ENCODE results near the gene ZNF66. TPM values are rescaled to one million over a fixed set of nuclear protein-coding genes. Genes with fewer than 3 reads are reported as not detected.
A peak's percentile ranks its signal among the peaks of the same experiment; 100 is the strongest.
"Not testable (repeated sequence)": the region's sequence is repeated elsewhere in the genome, so short reads cannot be mapped to it uniquely, and the experiment has no call there.

Gene ZNF66
- total RNA-seq: 1 to 10 TPM in 3 of 4 donors, not detected in 1; 1.7 to 2.0 (median 1.7) TPM

- Histone ChIP-seq H3K4me3 (peak within 1 kb of the TSS; percentile 56 to 70), H3K27me3 (no peaks in the 10 kb centered on the region), H3K36me3 (peaks cover 0 to 6% of the 10 kb centered on the region in 2 donors), H3K27ac (peak within 1 kb of the TSS in 3 of 4 donors; percentile 73 to 77 (median 73)), H3K9me3 (no peaks in the 10 kb centered on the region), H3K4me1 (peaks cover 0 to 6% (median 0%) of the 10 kb centered on the region in 3 donors)
- 0 to 1% methylated on average over 3 to 7 of the region's 42 CpGs for WGBS, 2 donors (ENCODE audit: low coverage in 1 of 2)
- peak; percentile 100 for ATAC-seq
- TF ChIP-seq EP300 (IDR thresholded peaks at IDR 0.05) (no peak), POLR2A (IDR thresholded peaks at IDR 0.05) (peak in 1 of 2 donors; percentile 53), POLR2AphosphoS5 (IDR thresholded peaks at IDR 0.05) (no peak)
- TF ChIP-seq, protein P1, sequence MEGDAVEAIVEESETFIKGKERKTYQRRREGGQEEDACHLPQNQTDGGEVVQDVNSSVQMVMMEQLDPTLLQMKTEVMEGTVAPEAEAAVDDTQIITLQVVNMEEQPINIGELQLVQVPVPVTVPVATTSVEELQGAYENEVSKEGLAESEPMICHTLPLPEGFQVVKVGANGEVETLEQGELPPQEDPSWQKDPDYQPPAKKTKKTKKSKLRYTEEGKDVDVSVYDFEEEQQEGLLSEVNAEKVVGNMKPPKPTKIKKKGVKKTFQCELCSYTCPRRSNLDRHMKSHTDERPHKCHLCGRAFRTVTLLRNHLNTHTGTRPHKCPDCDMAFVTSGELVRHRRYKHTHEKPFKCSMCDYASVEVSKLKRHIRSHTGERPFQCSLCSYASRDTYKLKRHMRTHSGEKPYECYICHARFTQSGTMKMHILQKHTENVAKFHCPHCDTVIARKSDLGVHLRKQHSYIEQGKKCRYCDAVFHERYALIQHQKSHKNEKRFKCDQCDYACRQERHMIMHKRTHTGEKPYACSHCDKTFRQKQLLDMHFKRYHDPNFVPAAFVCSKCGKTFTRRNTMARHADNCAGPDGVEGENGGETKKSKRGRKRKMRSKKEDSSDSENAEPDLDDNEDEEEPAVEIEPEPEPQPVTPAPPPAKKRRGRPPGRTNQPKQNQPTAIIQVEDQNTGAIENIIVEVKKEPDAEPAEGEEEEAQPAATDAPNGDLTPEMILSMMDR (IDR thresholded peaks at IDR 0.05): no peak
Measured at GRCh38 chr19:20776083-20777076, at the start of gene ZNF66. Gene ZNF66, plus strand, starts transcription at chr19:20776304. Its CDS starts 144 bp downstream, at chr19:20776448.

DNA sequence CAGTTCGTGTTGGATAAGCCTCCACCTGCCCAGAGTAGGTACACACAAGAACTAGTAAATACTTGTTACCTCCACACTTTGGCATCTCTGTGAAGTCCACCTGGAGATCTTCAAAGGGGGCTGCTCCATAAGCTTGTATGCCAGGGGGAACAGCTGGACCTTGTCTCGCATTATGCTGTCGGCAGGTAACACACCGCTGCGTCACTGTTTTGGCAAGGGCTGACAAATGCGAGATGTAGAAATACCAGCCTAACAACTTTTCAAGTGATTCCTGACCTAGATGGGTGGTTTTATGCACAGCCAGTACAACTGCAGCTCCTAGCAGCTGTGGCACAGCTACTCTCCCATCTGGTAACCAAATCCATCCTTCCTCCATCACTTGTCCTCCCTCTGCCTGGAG is 25.9 kb upstream of the ZNF66 start:
- not testable (repeated sequence) for H3K9me3 ChIP-seq, H3K27ac ChIP-seq, ATAC-seq, H3K36me3 ChIP-seq, H3K4me1 ChIP-seq, H3K4me3 ChIP-seq, H3K27me3 ChIP-seq
- WGBS, 2 donors (ENCODE audit: low coverage in 1 of 2): 64% methylated on average over 6 of the region's 6 CpGs; no CpG with 5 or more reads in 1 of the 2 donors

DNA sequence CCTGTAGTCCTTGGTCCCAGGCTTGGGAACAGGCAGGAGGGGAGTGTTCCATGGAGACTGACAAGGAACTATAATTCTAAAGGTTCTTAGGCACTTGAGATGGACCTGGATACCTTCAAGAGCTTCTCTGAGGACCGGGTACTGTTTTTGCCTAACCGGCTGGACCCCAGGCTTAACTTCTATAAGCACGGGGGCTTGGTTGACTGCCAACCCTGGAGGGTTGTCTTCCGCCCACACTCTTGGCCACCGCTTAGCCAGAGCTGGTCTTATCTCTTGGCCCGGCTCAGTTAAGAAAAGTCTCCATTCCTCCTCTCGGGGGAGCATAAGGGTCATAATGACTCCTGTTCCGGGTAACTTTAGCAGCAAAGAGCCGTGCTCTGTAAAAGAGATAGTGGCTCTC is 23.8 kb upstream of the ZNF66 start:
- not testable (repeated sequence) for ATAC-seq, H3K36me3 ChIP-seq, H3K4me1 ChIP-seq, H3K27me3 ChIP-seq, H3K9me3 ChIP-seq, H3K27ac ChIP-seq, H3K4me3 ChIP-seq
- 80 to 100% methylated on average over 1 to 2 of the region's 9 CpGs for WGBS, 2 donors (ENCODE audit: low coverage in 1 of 2)

- 88 to 96% methylated on average over 4 to 7 of the region's 8 CpGs for WGBS, 2 donors (ENCODE audit: low coverage in 1 of 2)
- not testable (repeated sequence) for H3K27me3 ChIP-seq, ATAC-seq, H3K27ac ChIP-seq, H3K36me3 ChIP-seq, H3K4me1 ChIP-seq, H3K9me3 ChIP-seq, H3K4me3 ChIP-seq
Measured at GRCh38 chr19:20769225-20769736, 6.8 kb upstream of the ZNF66 start.

DNA sequence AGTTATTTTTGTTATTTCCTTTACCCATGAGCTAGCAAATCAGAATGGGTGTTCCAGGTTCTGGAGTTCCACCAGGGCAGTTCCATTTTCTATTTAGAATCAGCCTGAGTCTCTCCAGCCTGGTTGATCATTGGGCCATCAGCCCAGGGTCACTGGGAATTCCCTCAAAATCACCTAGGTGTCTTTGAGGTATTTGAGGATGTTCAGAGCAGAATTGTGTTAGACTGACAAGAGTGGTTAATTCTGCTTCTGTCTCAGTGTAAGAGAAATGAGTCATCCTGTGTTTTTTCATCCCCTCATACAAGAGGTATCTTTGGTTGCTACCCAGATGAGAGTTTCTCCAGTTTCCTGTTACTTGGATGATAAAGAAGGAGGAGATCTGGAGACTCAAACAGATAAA is 11.7 kb downstream of the ZNF66 start:
- H3K27ac ChIP-seq: no peak overlapping the region
- no peak for ATAC-seq

DNA sequence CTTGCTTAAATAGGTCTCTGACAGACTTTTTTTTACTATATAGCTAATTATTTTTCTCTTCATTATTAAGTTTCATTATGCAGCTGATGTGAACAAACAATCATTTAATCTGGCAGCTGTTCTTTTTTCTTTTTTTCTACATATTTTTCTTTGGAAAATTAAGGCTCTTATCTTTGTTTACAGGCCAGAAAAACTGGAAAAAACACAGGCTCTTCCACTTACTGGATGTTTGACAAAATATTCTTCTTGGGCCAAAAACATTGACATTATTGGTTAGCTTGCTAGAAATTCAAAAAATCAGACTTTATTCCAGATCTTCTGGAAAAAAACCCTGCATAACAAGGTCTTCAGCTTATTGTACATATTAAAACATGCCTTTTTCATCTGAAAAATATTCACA is 15.7 kb downstream of the ZNF66 start:
- H3K4me1 ChIP-seq: no peaks in the 10 kb centered on the region
- H3K36me3 ChIP-seq: peaks cover 0 to 28% of the 10 kb centered on the region in 2 donors
- no peak overlapping the region for H3K27ac ChIP-seq
- no peaks in the 10 kb centered on the region for H3K27me3 ChIP-seq
- H3K4me3 ChIP-seq: no peak overlapping the region
- ATAC-seq: no peak
- no peaks in the 10 kb centered on the region for H3K9me3 ChIP-seq
- TF ChIP-seq POLR2A (IDR thresholded peaks at IDR 0.05): no peak
- TF ChIP-seq EP300 (IDR thresholded peaks at IDR 0.05): no peak
- TF ChIP-seq, protein P1 (IDR thresholded peaks at IDR 0.05): no peak
- no peak for TF ChIP-seq POLR2AphosphoS5 (IDR thresholded peaks at IDR 0.05)

More for the DNA sequence above, 11.7 kb downstream of the ZNF66 start:
- Histone ChIP-seq H3K9me3 (no peaks in the 10 kb centered on the region), H3K36me3 (peaks cover 0 to 16% of the 10 kb centered on the region in 2 donors), H3K4me1 (no peaks in the 10 kb centered on the region), H3K27me3 (no peaks in the 10 kb centered on the region), H3K4me3 (no peak overlapping the region)
- TF ChIP-seq POLR2AphosphoS5 (IDR thresholded peaks at IDR 0.05): no peak
- TF ChIP-seq, protein P1 (IDR thresholded peaks at IDR 0.05): no peak
- TF ChIP-seq EP300 (IDR thresholded peaks at IDR 0.05): no peak
- TF ChIP-seq POLR2A (IDR thresholded peaks at IDR 0.05): no peak

GRCh38 chr19:20806311-20807262 is 30.5 kb downstream of the ZNF66 start:
- H3K4me3 ChIP-seq, H3K27ac ChIP-seq, H3K4me1 ChIP-seq, H3K27me3 ChIP-seq, ATAC-seq: not testable (repeated sequence)
- WGBS, 2 donors (ENCODE audit: low coverage in 1 of 2): 94 to 97% methylated on average over 5 of the region's 5 CpGs
- Histone ChIP-seq H3K9me3 (peaks cover 0 to 79% (median 10%) of the 10 kb centered on the region in 3 donors), H3K36me3 (peaks cover 0 to 43% of the 10 kb centered on the region in 2 donors)
